Neural cell (in vitro differentiated cells): ENCODE results near the gene GABRG3.

ENCODE experiments used
- EP300 ChIP-seq: fragments of 450-650 bp; conservative IDR thresholded peaks from 2 replicates; pipeline ENCODE4 v1.6.1; 2014; ENCODE audit warnings: antibody characterized with exemption, mild to moderate bottlenecking, moderate library complexity; ENCODE audit not compliant: poor library complexity, severe bottlenecking
- SMC3 ChIP-seq: fragments of 450-650 bp; conservative IDR thresholded peaks from 2 replicates; pipeline ENCODE4 v1.6.1; 2014; ENCODE audit warnings: antibody characterized with exemption, mild to moderate bottlenecking, moderate library complexity; ENCODE audit not compliant: poor library complexity
- TF ChIP-seq, protein P1 (sequence below): fragments of 450-650 bp; IDR thresholded peaks from 2 replicates; pipeline ENCODE4 v1.5.1; 2014; ENCODE audit warnings: antibody characterized with exemption, mild to moderate bottlenecking, moderate library complexity; ENCODE audit not compliant: poor library complexity, severe bottlenecking

DNA sequence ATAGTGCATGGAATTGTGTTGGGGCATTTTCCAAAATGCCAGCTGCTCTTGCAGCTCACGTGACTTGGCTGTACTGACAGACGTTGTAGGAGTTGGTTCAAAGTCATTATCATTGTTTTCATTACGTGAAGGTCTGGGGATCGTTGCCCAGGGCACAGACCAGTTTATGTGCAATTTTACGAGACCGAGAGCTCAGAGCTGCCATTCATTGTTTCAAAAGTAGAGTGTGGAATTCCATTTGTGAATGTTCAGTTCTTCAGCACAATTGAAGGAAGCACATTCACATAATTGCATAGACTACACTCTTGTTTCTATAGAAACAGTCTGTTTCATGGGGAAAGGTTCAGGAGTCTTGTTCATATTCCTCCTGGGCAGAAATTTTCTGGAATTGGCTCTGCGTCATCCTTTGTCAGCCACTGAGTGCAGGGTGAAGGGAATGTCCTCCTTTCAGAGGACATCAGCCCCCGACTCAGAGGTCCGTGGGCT, 54.5 kb downstream of the GABRG3 start:
- TF ChIP-seq, protein P1, sequence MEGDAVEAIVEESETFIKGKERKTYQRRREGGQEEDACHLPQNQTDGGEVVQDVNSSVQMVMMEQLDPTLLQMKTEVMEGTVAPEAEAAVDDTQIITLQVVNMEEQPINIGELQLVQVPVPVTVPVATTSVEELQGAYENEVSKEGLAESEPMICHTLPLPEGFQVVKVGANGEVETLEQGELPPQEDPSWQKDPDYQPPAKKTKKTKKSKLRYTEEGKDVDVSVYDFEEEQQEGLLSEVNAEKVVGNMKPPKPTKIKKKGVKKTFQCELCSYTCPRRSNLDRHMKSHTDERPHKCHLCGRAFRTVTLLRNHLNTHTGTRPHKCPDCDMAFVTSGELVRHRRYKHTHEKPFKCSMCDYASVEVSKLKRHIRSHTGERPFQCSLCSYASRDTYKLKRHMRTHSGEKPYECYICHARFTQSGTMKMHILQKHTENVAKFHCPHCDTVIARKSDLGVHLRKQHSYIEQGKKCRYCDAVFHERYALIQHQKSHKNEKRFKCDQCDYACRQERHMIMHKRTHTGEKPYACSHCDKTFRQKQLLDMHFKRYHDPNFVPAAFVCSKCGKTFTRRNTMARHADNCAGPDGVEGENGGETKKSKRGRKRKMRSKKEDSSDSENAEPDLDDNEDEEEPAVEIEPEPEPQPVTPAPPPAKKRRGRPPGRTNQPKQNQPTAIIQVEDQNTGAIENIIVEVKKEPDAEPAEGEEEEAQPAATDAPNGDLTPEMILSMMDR: no peak
- peak; percentile 19 for TF ChIP-seq SMC3
- peak; percentile 55 for TF ChIP-seq EP300
